Naive thymus-derived CD4-positive, alpha-beta T cell (primary cell): ENCODE measurements around the gene CGB7. TPM values are rescaled to one million over a fixed set of nuclear protein-coding genes. Genes with fewer than 3 reads are reported as not detected.

ENCODE experiments used
- ATAC-seq: fragments of 150-1000 bp; cut with Tn5 transposase; 2 replicates; pipeline ENCODE4 v1.10.0; 2021; ENCODE audit warnings: mild to moderate bottlenecking, moderate library complexity
- CTCF ChIA-PET: fragments of 350-600 bp; sonication (Branson Sonifier 250); formaldehyde crosslinking; loops from one replicate; lab custom pipeline; 2021; ENCODE audit warnings: antibody characterized with exemption; lab: Charles Lee
- POLR2A ChIA-PET: fragments of 350-600 bp; sonication (Branson Sonifier 250); formaldehyde crosslinking; loops from one replicate; lab custom pipeline; 2021; ENCODE audit warnings: antibody characterized with exemption, inconsistent platforms; lab: Charles Lee
- DNase-seq, 9 donors: peaks; one replicate each; pipeline versions ENCODE4 v3.0.0 to v3.0.0-alpha.2; 2020 to 2022; ENCODE audit warnings: mixed read lengths in 1 of 9
- H3K27ac ChIP-seq: one replicate; pipeline ENCODE4 v1.7.0; 2013; ENCODE audit warnings: mild to moderate bottlenecking, low read depth, low read length, moderate library complexity
- H3K27me3 ChIP-seq, 2 donors: one replicate each; pipeline ENCODE4 v1.7.0; 2013; ENCODE audit warnings: low read length in 2 of 2, mild to moderate bottlenecking in 2 of 2, moderate library complexity in 2 of 2; ENCODE audit not compliant: control insufficient read depth in 2 of 2, insufficient read depth in 2 of 2
- H3K36me3 ChIP-seq, 3 experiments: 1 replicate in 2 of 3; 2 replicates in 1 of 3; pipeline ENCODE4 v1.7.0; 2013; ENCODE audit warnings: low read length in 3 of 3, mild to moderate bottlenecking in 3 of 3, moderate library complexity in 1 of 3; ENCODE audit not compliant: insufficient read depth in 3 of 3, control insufficient read depth in 2 of 3
- H3K4me1 ChIP-seq, 2 donors: one replicate each; pipeline ENCODE4 v1.7.0; 2013; ENCODE audit warnings: low read length in 2 of 2, mild to moderate bottlenecking in 2 of 2, moderate library complexity in 1 of 2; ENCODE audit not compliant: control insufficient read depth in 2 of 2, insufficient read depth in 2 of 2
- H3K4me3 ChIP-seq: 2 replicates; pipeline ENCODE4 v1.7.0; 2013; ENCODE audit warnings: mild to moderate bottlenecking, low read length
- H3K9me3 ChIP-seq, 3 experiments: 1 replicate in 2 of 3; 2 replicates in 1 of 3; pipeline ENCODE4 v1.7.0; 2013; ENCODE audit warnings: low read length in 3 of 3; ENCODE audit not compliant: control insufficient read depth in 2 of 3
- H3K27ac Mint-ChIP-seq, 9 donors: one replicate each; pipeline ENCODE4 v1.8.0; 2020 to 2022; ENCODE audit warnings: mixed read lengths in 9 of 9, mild to moderate bottlenecking in 8 of 9, moderate library complexity in 5 of 9, inconsistent platforms in 2 of 9
- H3K27me3 Mint-ChIP-seq, 5 donors: one replicate each; pipeline ENCODE4 v1.8.0; 2021 to 2022; ENCODE audit warnings: mixed read lengths in 5 of 5, mild to moderate bottlenecking in 1 of 5
- H3K36me3 Mint-ChIP-seq, 5 donors: one replicate each; pipeline ENCODE4 v1.8.0; 2020 to 2022; ENCODE audit warnings: mixed read lengths in 5 of 5, mild to moderate bottlenecking in 3 of 5, inconsistent platforms in 1 of 5
- H3K4me1 Mint-ChIP-seq, 7 donors: one replicate each; pipeline ENCODE4 v1.8.0; 2020 to 2022; ENCODE audit warnings: mixed read lengths in 7 of 7, mild to moderate bottlenecking in 3 of 7, inconsistent platforms in 1 of 7
- H3K4me3 Mint-ChIP-seq, 10 donors: one replicate each; pipeline ENCODE4 v1.8.0; 2020 to 2022; ENCODE audit warnings: mild to moderate bottlenecking in 10 of 10, mixed read lengths in 10 of 10, moderate library complexity in 6 of 10, inconsistent platforms in 2 of 10
- H3K9me3 Mint-ChIP-seq, 11 donors: one replicate each; pipeline ENCODE4 v1.8.0; 2020 to 2022; ENCODE audit warnings: mixed read lengths in 11 of 11, mild to moderate bottlenecking in 4 of 11, inconsistent platforms in 1 of 11, moderate library complexity in 1 of 11
- intact Hi-C, 2 donors: fragments of 100-400 bp; cut with micrococcal nuclease; formaldehyde crosslinking; loops; one replicate each; pipeline ENCODE4 v1.15.1; 2023
- polyA plus RNA-seq, 2 donors: library from polyadenylated mRNA; unstranded; fragments of 300-500 nt; fragmentation: Illumina TruSeq; gene quantifications; one replicate each; pipeline ENCODE4 v1.2.3, GENCODE V29; 2021
- total RNA-seq, 6 experiments: library from RNA in 5 of 6; stranded (reverse) in 5 of 6; gene quantifications; 1 replicate in 5 of 6; 2 replicates in 1 of 6; pipeline ENCODE4 v1.2.3 and lab custom pipeline; 2021 to 2026

The CGB7 gene
- total and polyA plus RNA-seq, 7 experiments from 2014 or later, result not detected

DNA sequence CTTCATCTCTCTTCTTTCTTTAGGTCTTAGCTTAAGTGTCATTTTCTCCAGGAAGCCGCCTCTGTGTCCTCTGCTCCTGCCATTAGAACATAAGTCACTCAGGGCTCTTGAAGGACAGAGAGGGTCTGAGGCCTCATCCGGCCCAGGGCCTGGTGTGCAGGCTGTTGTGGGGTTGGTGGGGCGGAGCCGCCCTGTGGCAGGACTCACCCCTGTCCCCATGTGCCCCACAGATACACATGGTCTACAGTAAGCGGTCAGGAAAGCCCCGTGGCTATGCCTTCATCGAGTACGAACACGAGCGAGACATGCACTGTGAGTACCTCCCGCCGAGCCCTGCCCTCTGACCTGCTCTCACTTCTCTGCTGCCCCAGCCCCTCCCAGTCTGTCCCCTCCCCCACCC is 43.6 kb upstream of the CGB7 start:
- peaks cover 8 to 30% (median 16%) of the 10 kb centered on the region in 5 donors for H3K36me3 Mint-ChIP-seq
- ChIA-PET CTCF (interaction anchor here (2.0 kb wide), 1 partner anchor 45 kb away, joined by 5 read pairs; no protein-coding TSS in a partner anchor), POLR2A (interaction anchor here (1.4 kb wide), 1 partner anchor 12 kb away, joined by 3 read pairs; the partner anchor contains the start of gene LIN7B)
- H3K4me1 Mint-ChIP-seq, result peaks cover 0 to 15% (median 7%) of the 10 kb centered on the region in 7 donors
- intact Hi-C loops, result no loop called here
- Histone ChIP-seq H3K36me3 (peaks cover 25 to 98% (median 36%) of the 10 kb centered on the region in 3 experiments), H3K4me3 (no peak overlapping the region), H3K27ac (no peak overlapping the region), H3K9me3 (no peaks in the 10 kb centered on the region), H3K27me3 (no peaks in the 10 kb centered on the region), H3K4me1 (peaks cover 0 to 6% of the 10 kb centered on the region in 2 donors)
- H3K27ac Mint-ChIP-seq, result peak overlapping the region in 1 of 9 donors; percentile 53
- peaks cover 0 to 3% (median 0%) of the 10 kb centered on the region in 11 donors for H3K9me3 Mint-ChIP-seq
- no peaks in the 10 kb centered on the region for H3K27me3 Mint-ChIP-seq
- no peak for DNase-seq
- no peak for ATAC-seq
- no peak overlapping the region for H3K4me3 Mint-ChIP-seq

DNA sequence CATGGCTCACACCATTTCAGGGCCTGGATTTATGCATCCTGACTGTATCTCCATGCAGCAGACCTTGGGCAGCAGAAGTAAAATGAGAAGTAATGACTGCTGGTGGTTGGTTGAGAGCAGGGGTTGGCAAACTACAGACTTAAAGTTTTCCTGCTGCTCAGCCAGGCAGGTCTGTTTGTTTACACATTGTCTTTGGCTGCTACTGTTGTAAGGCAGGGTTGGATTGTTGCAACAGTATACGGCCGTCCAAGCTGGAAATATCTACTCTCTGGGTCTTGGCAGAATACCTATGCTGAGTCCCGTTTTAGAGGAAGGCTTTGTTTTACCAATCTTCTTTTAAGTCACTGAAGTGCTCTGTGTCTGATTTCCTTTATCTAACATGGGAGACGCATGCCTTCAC is 41.2 kb upstream of the CGB7 start:
- POLR2A ChIA-PET, result interaction anchor here (1.4 to 1.7 kb wide), 2 partner anchors 11 to 50 kb away, joined by 4 read pairs; no protein-coding TSS in a partner anchor
- Histone ChIP-seq H3K27ac (no peak overlapping the region), H3K27me3 (no peaks in the 10 kb centered on the region), H3K4me1 (peaks cover 0 to 6% of the 10 kb centered on the region in 2 donors), H3K9me3 (no peaks in the 10 kb centered on the region), H3K36me3 (peaks cover 25 to 97% (median 32%) of the 10 kb centered on the region in 3 experiments), H3K4me3 (no peak overlapping the region)
- Mint-ChIP-seq H3K36me3 (peaks cover 5 to 27% (median 10%) of the 10 kb centered on the region in 5 donors), H3K4me3 (no peak overlapping the region), H3K27ac (peak overlapping the region in 2 of 9 donors; percentile 49 to 52), H3K9me3 (peaks cover 0 to 1% (median 0%) of the 10 kb centered on the region in 11 donors), H3K27me3 (no peaks in the 10 kb centered on the region), H3K4me1 (peaks cover 0 to 17% (median 12%) of the 10 kb centered on the region in 7 donors)
- intact Hi-C loops, result loop anchor here in 1 of 2 donors (1.0 kb wide), 1 partner anchor 48 kb away; no protein-coding TSS in a partner anchor
- DNase-seq (no peak), ATAC-seq (no peak)
- CTCF ChIA-PET, result interaction anchor here (0.7 to 1.8 kb wide), 6 partner anchors 13 to 110 kb away, joined by 3 to 28 read pairs (median 4); partner anchors contain the start of gene LIN7B

DNA sequence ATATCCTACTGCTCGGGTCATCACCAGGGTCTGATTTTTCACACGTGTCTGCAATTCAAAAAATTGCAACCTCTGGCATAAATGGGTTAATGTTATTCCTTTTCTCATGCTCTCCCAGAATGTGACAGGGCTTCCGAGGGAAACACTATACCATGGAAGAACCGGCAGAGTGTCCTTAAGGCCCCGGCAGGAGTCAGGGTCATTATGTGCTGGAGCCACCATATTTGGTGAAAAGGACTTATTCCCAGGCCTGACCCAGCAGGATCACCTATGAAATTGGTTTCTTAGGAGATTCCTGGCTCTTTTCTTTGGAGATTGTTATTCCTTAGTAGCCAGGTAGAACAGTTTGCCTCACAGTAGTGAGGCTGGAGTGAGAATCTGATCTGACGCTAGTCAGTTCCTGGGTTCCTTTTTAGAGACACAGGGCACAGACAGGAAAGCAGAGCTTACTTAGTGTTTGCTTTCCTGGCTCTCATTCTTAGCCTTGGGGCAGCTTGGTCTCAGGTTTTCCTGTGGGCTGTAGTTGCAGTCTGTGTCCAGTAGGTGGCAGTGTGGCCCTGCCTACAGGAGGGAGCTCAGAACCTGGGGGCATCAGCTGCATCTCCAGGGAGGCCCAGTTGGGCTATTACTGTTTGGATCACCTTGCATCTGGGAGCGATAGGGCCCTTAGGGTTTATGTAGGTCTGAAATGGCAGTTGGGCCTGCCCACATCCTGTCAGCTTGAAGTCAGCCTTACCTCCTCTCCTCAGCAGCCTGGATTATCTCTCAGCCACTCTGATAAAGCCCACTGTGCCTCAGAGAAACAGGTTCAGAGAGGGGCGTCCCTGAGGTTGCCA is 40.1 kb upstream of the CGB7 start:
- POLR2A ChIA-PET, result interaction anchor here (0.7 to 1.7 kb wide), 8 partner anchors 9 to 100 kb away, joined by 3 to 7 read pairs (median 4); no protein-coding TSS in a partner anchor
- intact Hi-C loops, result loop anchor here (1.0 kb wide), 3 partner anchors 9 to 102 kb away; no protein-coding TSS in a partner anchor
- H3K27me3 Mint-ChIP-seq, result no peaks in the 10 kb centered on the region
- CTCF ChIA-PET, result interaction anchor here (0.5 to 1.8 kb wide), 17 partner anchors 9 to 1679 kb away, joined by 3 to 28 read pairs (median 4); partner anchors contain the start of genes HRC and LIN7B
- peaks cover 25 to 97% (median 32%) of the 10 kb centered on the region in 3 experiments for H3K36me3 ChIP-seq
- peak; percentile 97 for ATAC-seq
- peaks cover 0 to 17% (median 12%) of the 10 kb centered on the region in 7 donors for H3K4me1 Mint-ChIP-seq
- peaks cover 0 to 1% (median 0%) of the 10 kb centered on the region in 11 donors for H3K9me3 Mint-ChIP-seq
- H3K4me3 Mint-ChIP-seq, result no peak overlapping the region
- H3K27ac Mint-ChIP-seq, result peak overlapping the region in 5 of 9 donors; percentile 8 to 67 (median 49)
- DNase-seq, result peak; percentile 58 to 81 (median 73)
- peaks cover 0 to 6% of the 10 kb centered on the region in 2 donors for H3K4me1 ChIP-seq
- no peak overlapping the region for H3K4me3 ChIP-seq
- no peaks in the 10 kb centered on the region for H3K27me3 ChIP-seq
- no peak overlapping the region for H3K27ac ChIP-seq
- H3K36me3 Mint-ChIP-seq, result peaks cover 5 to 27% (median 10%) of the 10 kb centered on the region in 5 donors
- H3K9me3 ChIP-seq, result no peaks in the 10 kb centered on the region

DNA sequence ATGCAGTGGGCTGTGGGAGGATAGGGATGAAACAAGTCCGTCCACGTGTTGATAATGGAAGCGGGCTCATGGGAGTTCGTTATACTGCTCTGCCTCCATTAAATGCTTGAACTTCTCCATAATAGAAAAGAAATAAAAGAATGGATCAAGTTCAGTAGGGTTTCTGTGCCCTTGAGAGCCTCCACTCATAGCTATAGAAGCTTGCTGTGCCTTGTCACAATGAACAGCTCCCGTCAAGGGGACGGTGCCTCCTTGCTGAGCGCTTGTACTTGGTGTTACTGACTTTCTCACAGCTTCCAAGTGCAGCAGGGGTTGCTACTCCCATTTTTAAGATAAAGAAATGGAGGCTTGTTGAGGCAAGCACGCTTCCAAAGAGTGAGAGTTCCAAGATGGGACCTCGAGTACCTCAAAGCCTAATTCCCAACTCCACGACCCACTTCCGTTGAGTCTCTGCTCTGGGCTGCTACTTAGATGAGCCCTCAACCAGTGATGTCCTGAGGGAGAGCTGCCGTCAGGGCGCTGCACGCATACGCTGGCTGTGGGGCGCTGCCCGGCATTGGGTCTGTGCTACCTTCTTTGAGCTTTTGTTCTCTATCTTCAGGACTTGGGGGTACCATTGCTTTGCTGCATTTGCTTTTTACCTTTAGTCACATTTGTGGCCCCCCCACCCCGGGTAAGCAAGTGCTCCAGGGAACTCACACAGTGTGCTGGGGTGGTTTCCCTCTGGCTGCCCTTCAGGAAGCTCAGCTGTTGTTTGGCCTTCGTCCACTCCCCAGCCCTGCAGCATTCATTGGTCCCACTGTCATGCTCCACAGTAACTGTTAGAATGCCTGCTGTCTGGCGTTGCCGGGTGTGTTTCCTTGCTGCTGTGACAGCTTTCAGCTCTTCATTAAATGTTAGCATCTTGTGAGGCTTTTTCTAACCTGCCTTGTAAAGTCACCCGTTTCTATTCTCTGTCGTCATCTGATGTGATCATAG is 37.2 kb upstream of the CGB7 start:
- ATAC-seq (no peak), DNase-seq (no peak)
- intact Hi-C loops, result no loop called here
- H3K4me3 ChIP-seq, result no peak overlapping the region
- H3K36me3 ChIP-seq, result peaks cover 30 to 98% (median 39%) of the 10 kb centered on the region in 3 experiments
- Mint-ChIP-seq H3K9me3 (peaks cover 0 to 1% (median 0%) of the 10 kb centered on the region in 11 donors), H3K4me1 (peaks cover 13 to 33% (median 21%) of the 10 kb centered on the region in 7 donors), H3K36me3 (peaks cover 0 to 33% (median 12%) of the 10 kb centered on the region in 5 donors), H3K4me3 (no peak overlapping the region), H3K27me3 (no peaks in the 10 kb centered on the region), H3K27ac (peak overlapping the region in 1 of 9 donors; percentile 36)
- no peaks in the 10 kb centered on the region for H3K9me3 ChIP-seq
- peaks cover 0 to 6% of the 10 kb centered on the region in 2 donors for H3K4me1 ChIP-seq
- POLR2A ChIA-PET, result interaction anchor here (0.6 to 1.1 kb wide), 4 partner anchors 17 to 33 kb away, joined by 3 to 4 read pairs (median 3); no protein-coding TSS in a partner anchor
- CTCF ChIA-PET, result interaction anchor here (0.5 to 0.7 kb wide), 2 partner anchors 115 to 220 kb away, joined by 3 to 4 read pairs; no protein-coding TSS in a partner anchor
- H3K27me3 ChIP-seq, result no peaks in the 10 kb centered on the region
- no peak overlapping the region for H3K27ac ChIP-seq

DNA sequence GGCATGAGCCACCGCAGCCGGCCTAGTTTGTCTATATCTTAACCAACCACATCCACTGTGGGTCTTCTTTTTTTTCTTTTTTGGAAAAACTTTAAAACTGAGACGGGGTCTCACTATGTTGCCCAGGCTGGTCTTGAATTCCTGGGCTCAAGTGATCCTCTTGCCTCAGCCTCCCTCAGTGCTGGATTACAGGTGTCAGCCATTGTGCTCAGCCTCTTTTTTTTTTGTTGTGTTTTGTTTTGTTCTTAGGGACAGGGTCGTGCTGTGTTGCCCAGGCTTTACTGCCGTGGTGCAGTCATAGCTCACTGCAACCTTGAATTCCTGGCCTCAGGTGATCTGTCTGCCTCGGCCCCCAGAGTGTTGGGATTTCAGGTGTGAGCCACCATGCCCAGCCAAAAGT is 35.1 kb upstream of the CGB7 start:
- peaks cover under 1 to 33% (median 9%) of the 10 kb centered on the region in 5 donors for H3K36me3 Mint-ChIP-seq
- no peak overlapping the region for H3K4me3 Mint-ChIP-seq
- Histone ChIP-seq H3K9me3 (no peaks in the 10 kb centered on the region), H3K4me1 (peaks cover 1 to 5% of the 10 kb centered on the region in 2 donors), H3K27me3 (no peaks in the 10 kb centered on the region), H3K36me3 (peaks cover 18 to 88% (median 26%) of the 10 kb centered on the region in 3 experiments), H3K27ac (no peak overlapping the region), H3K4me3 (no peak overlapping the region)
- no peak overlapping the region for H3K27ac Mint-ChIP-seq
- H3K4me1 Mint-ChIP-seq, result peaks cover 14 to 43% (median 27%) of the 10 kb centered on the region in 7 donors
- ATAC-seq (no peak), DNase-seq (no peak)
- H3K27me3 Mint-ChIP-seq, result no peaks in the 10 kb centered on the region
- CTCF ChIA-PET, result interaction anchor here (1.0 kb wide), 1 partner anchor 21 kb away, joined by 3 read pairs; the partner anchor contains the start of gene LIN7B
- intact Hi-C loops, result no loop called here
- H3K9me3 Mint-ChIP-seq, result peaks cover 0 to 1% (median 0%) of the 10 kb centered on the region in 11 donors
- POLR2A ChIA-PET, result no interaction called here
